Stimulated activated CD4-positive, alpha-beta T cell treated with anti-CD3 and anti-CD28 coated beads, Interleukin-4, amount 100 ng/mL, for 1 hour (primary cell): ENCODE data around the gene KCNJ11.

Experiments used
- DNase-seq: peaks from one replicate; pipeline ENCODE4 v3.0.0-alpha.2; 2020

Gene KCNJ11

DNA sequence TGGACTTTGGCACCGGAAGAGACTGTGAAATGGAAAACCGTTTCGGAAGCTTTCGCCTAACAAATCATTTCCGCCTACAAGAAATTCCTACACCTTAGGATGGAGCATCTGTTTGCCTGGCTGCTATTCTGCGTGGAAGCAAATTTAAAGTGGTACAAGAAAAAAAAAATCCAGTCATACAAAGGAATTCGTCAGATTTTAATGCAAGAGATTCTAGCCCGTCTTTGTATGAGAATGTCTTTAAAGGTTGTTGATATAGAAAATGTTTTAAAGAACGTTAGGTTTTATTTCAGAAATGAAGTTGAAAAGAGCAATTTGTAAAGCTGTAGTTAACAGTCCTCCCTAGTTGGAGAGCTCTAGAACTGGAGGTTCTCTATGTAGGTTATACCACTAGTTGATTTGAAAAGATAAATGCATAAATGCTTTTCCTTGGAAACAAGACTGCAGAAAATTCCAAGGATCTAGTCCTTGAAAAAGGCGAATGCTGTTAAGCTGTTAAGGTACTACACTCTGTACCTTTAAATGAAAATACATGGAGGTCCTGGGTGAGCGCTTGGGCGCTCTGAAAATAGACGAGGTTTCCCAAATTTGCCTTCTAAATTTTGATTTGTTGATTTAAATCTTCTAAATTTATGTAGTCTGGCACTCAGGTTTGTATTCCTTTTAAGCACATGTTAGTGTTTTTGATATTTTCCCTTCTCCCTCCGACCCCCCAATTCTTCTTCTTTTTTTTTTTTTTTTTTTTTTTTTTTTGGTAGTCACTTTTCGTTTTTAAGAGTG lies 34.4 kb downstream of the KCNJ11 start:
- no peak for DNase-seq

DNA sequence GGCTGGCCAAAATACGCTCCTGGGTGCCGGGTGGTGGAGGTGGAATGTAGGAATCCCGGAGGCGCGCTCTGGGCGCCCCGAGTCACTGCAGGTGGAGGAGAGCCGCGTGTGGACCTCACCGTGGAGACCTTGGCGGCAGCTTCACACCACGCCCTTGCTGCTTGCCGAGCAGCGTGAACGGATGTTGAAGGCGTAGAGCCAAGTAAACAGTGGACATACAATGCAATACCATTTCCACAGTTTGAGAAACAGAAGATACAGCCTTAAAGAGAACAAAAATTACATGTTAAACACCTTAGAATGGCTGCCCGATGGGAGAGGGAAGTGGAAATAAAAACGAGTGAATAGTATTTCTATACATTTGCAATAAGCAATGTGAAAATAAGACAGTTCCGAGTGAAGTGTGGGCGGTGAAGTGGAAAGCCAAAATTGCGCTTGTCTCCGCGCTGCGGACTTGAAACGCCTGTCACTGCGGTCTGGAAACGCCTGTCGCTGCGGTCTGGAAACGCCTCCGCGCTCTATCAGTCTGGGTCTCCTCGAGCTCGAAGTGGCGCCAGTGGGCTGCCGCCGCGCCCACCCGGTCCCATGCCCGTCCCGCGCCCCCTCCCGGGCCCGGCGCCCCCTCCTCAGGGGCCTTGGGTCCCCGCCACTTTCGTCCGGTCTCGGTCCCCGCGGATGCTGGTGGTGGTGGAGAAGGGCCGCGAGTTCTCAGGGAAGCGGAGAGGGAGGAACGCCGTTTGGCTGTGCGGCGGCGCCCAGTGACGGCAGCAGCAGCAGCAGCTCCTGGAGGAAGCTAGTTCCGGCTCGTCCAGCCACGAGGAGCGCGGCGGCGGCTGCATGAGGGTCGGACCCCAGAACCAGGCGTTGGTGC lies 35.3 kb downstream of the KCNJ11 start:
- peak; percentile 61 for DNase-seq

DNA sequence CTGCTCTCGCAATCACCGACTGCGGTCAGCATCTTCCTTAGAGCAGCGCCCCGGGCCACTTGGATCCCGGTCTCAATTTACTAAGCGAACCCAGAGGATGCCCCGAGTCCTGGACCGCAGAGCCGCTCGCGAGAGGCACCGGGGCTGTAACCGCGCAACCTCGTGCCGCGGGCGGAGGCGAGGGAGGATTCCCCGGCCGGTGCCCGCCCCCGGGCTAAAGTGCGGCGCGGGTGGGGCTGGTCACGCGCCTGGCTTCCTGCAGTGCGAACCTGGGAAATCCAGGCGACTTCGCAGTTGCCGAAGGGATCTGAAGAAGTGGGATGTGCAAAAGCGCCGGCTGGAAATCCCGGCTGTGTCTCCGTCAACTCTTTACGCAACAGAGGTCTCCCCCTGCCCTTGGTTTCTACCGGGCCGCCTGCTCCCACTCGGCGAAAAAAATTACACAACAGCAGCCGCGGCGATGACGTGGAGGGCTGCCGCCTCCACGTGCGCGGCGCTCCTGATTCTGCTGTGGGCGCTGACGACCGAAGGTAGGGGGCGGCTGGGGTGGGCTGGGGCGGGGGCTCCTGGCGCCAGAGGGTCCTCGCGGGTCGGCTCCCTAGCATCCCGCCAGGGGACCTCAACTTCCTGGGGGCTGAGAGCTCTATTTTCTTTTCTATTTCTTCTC lies 36.8 kb downstream of the KCNJ11 start, which contains the start of gene NCR3LG1:
TSS of gene NCR3LG1 (plus strand) at position 291 of the 667 bp plus-strand sequence. CDS start at position 461, 170 bp downstream.
- DNase-seq, result peak; percentile 62

DNA sequence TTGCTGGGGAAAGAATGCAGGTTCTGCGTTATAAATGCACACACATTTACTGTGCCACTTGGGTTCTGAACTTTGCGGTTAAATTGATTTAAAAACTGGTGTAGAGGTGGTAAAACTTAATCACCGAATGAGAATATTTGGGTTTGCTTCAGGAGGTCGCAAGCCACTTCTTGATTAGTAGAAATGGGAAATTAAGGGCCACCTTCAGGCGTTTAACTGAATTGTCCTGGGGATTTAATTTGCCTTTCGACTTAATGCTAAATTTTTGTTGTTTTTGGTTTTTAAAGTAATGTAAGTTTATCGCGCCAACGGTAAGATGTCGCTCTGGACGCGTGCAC lies 37.3 kb downstream of the KCNJ11 start:
- DNase-seq, result no peak

DNA sequence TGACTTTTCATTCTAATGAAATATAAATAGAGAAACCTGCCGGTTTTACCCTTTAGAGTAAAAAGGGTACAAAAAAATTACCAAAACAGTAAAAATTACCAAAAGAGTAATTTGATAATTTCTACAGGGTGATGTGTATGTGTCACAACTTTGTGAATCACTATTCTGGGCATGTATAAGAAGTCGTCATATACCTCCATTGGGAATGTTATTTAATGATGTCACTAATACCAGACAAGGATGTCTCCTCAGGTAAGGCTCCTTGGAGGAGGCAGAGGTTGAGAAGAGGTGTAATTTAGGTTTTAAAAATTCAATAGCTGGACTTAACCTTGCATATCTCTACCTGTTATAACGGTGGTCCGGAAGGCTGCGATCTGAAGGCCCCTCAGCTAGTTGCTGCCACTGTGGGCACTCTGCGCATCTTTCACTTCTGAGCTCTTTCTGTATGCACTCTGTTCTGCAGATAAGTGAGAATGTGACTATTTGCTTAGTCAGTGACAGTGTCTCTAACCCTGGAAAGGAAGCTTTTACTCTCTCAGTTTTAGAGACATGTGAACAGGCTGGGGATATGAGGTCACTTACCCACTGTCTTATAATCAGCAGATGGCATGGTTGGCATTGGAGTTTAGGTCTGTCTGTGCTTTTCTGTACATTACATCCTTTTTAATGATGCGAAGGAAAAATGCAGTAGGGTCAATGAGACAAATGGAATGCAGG lies 37.8 kb downstream of the KCNJ11 start:
- DNase-seq, result no peak

DNA sequence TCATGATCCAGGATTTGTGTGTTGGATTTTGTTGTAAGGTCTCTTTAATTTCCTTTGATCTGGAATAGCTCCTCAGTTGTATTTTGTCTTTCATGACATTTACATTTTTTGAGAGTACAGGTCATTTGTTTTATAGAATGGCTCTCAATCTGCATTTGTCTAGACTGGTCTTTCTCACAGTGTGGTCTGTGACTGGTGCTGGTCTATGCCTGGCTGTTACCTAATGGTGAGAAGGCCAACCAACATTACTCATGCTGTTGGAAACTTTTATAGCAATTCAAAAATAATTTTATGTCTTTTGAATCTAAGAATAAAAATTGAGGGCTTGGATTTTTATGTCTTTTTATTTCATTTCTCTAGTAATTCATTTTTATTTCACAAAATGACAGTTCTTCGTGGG lies 40.8 kb downstream of the KCNJ11 start:
- no peak for DNase-seq

DNA sequence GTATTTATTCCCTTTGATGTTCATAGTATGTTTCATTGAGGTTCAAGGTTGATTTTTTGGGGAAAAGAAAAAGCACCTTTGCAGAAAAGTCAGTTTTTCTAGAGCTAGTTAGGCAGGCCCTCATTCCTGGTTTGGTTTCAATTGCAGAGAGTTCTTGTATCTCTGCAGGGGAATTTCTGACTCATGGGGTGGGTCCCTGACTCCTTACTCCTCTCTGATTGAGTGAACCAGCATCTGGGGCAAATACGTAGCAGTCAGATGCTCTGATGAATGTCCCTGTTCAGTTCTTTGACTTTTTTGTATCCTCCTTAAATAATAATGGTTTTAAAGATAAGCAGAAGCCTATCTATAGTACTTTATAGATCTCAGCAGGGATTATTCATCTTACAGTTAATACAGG lies 44.6 kb downstream of the KCNJ11 start:
- peak; percentile 16 for DNase-seq

DNA sequence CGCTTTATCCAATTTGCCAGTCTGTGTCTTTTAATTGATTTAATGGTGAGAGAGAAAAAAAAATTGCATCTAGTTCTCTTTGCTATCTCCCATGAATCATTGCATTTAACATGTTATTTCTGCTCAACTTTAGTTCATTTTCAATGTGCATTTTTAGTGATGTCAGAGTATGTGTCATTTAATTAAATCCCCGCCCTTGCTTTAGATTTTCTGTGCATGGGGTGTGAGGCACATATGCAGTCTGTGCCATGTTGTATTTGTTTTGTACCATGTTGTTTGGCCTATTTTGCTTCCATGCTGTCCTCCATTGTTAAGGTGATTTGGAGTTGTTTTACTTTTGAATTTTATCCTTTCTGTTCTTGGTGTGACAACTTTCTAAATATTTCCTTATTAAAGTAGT lies 45.2 kb downstream of the KCNJ11 start:
- DNase-seq, result no peak
